Muscle layer of duodenum (tissue), 2 donors: ENCODE results near the gene ICAM2.

Source experiments
- H3K27ac ChIP-seq: one replicate; pipeline ENCODE4 v1.7.0; 2013; ENCODE audit warnings: mild to moderate bottlenecking, low read length
- H3K27me3 ChIP-seq: one replicate; pipeline ENCODE4 v1.7.0; 2013; ENCODE audit warnings: low read depth, mild to moderate bottlenecking, control low read depth, low read length
- H3K36me3 ChIP-seq, 2 donors: one replicate each; pipeline ENCODE4 v1.7.0; 2013; ENCODE audit warnings: low read length in 2 of 2, control low read depth in 1 of 2, mild to moderate bottlenecking in 1 of 2; ENCODE audit not compliant: insufficient read depth in 2 of 2, control insufficient read depth in 1 of 2
- H3K4me1 ChIP-seq, 2 donors: one replicate each; pipeline ENCODE4 v1.7.0; 2013; ENCODE audit warnings: low read length in 2 of 2, mild to moderate bottlenecking in 2 of 2, control low read depth in 1 of 2, moderate library complexity in 1 of 2; ENCODE audit not compliant: insufficient read depth in 2 of 2, control insufficient read depth in 1 of 2
- H3K4me3 ChIP-seq, 2 donors: one replicate each; pipeline ENCODE4 v1.7.0; 2013; ENCODE audit warnings: low read length in 2 of 2, low read depth in 1 of 2, mild to moderate bottlenecking in 1 of 2
- H3K9me3 ChIP-seq, 2 donors: one replicate each; pipeline ENCODE4 v1.7.0; 2013; ENCODE audit warnings: low read length in 2 of 2, control low read depth in 1 of 2, mild to moderate bottlenecking in 1 of 2; ENCODE audit not compliant: control insufficient read depth in 1 of 2
- donor health status: healthy.

The ICAM2 gene

GRCh38 chr17:63978272-63979200 is 41.9 kb downstream of the ICAM2 start:
- H3K4me1 ChIP-seq, result peaks cover 0 to 12% of the 10 kb centered on the region in 2 donors
- no peaks in the 10 kb centered on the region for H3K9me3 ChIP-seq
- H3K4me3 ChIP-seq, result no peak overlapping the region
- H3K27ac ChIP-seq, result no peak overlapping the region
- H3K27me3 ChIP-seq, result no peaks in the 10 kb centered on the region
- H3K36me3 ChIP-seq, result no peaks in the 10 kb centered on the region

GRCh38 chr17:63976702-63977101 is 43.7 kb downstream of the ICAM2 start:
- no peak overlapping the region for H3K4me3 ChIP-seq
- H3K4me1 ChIP-seq, result peaks cover 0 to 5% of the 10 kb centered on the region in 2 donors

GRCh38 chr17:63975541-63976092 is 44.8 kb downstream of the ICAM2 start:
- Histone ChIP-seq H3K9me3 (no peaks in the 10 kb centered on the region), H3K27ac (no peak overlapping the region), H3K4me3 (no peak overlapping the region), H3K27me3 (no peaks in the 10 kb centered on the region), H3K36me3 (no peaks in the 10 kb centered on the region), H3K4me1 (peaks cover 0 to 1% of the 10 kb centered on the region in 2 donors)

More at GRCh38 chr17:63976702-63977101, 43.7 kb downstream of the ICAM2 start:
- Histone ChIP-seq H3K27ac (no peak overlapping the region), H3K27me3 (no peaks in the 10 kb centered on the region), H3K9me3 (no peaks in the 10 kb centered on the region), H3K36me3 (no peaks in the 10 kb centered on the region)

GRCh38 chr17:63974594-63975192 is 45.7 kb downstream of the ICAM2 start:
- Histone ChIP-seq H3K36me3 (no peaks in the 10 kb centered on the region), H3K27ac (no peak overlapping the region), H3K27me3 (no peaks in the 10 kb centered on the region), H3K4me1 (no peaks in the 10 kb centered on the region), H3K4me3 (no peak overlapping the region), H3K9me3 (no peaks in the 10 kb centered on the region)

- H3K4me3 ChIP-seq, result no peak overlapping the region
- no peaks in the 10 kb centered on the region for H3K4me1 ChIP-seq
- H3K9me3 ChIP-seq, result no peaks in the 10 kb centered on the region
- H3K36me3 ChIP-seq, result no peaks in the 10 kb centered on the region
- no peaks in the 10 kb centered on the region for H3K27me3 ChIP-seq
- H3K27ac ChIP-seq, result no peak overlapping the region
These were observed 46.4 kb downstream of the ICAM2 start for GRCh38 chr17:63973930-63974593.

- Histone ChIP-seq H3K27ac (no peak overlapping the region), H3K4me3 (no peak overlapping the region), H3K4me1 (no peaks in the 10 kb centered on the region), H3K9me3 (no peaks in the 10 kb centered on the region), H3K27me3 (no peaks in the 10 kb centered on the region), H3K36me3 (no peaks in the 10 kb centered on the region)
These were observed 47.2 kb downstream of the ICAM2 start for GRCh38 chr17:63973247-63973646.

- no peaks in the 10 kb centered on the region for H3K27me3 ChIP-seq
- no peaks in the 10 kb centered on the region for H3K9me3 ChIP-seq
- no peaks in the 10 kb centered on the region for H3K36me3 ChIP-seq
- no peaks in the 10 kb centered on the region for H3K4me1 ChIP-seq
- no peak within 1 kb of the TSS for H3K27ac ChIP-seq
- H3K4me3 ChIP-seq, result no peak within 1 kb of the TSS
These were observed 47.6 kb downstream of the ICAM2 start, which contains the start of gene SCN4A for GRCh38 chr17:63972796-63973195. TSS of gene SCN4A (minus strand) at chr17:63972918. CDS start at chr17:63972841, 77 bp downstream.

GRCh38 chr17:63969278-63969677 is 51.2 kb downstream of the ICAM2 start:
- no peak overlapping the region for H3K27ac ChIP-seq
- no peaks in the 10 kb centered on the region for H3K9me3 ChIP-seq
- no peaks in the 10 kb centered on the region for H3K4me1 ChIP-seq
- H3K4me3 ChIP-seq, result no peak overlapping the region
- H3K27me3 ChIP-seq, result no peaks in the 10 kb centered on the region
- H3K36me3 ChIP-seq, result no peaks in the 10 kb centered on the region

GRCh38 chr17:63967953-63968352 is 52.5 kb downstream of the ICAM2 start:
- Histone ChIP-seq H3K36me3 (no peaks in the 10 kb centered on the region), H3K27ac (no peak overlapping the region)

GRCh38 chr17:63966646-63967264 is 53.7 kb downstream of the ICAM2 start:
- no peaks in the 10 kb centered on the region for H3K9me3 ChIP-seq
- H3K4me3 ChIP-seq, result no peak overlapping the region
- no peaks in the 10 kb centered on the region for H3K36me3 ChIP-seq
- no peak overlapping the region for H3K27ac ChIP-seq
- no peaks in the 10 kb centered on the region for H3K4me1 ChIP-seq
- no peaks in the 10 kb centered on the region for H3K27me3 ChIP-seq

More at GRCh38 chr17:63967953-63968352, 52.5 kb downstream of the ICAM2 start:
- H3K9me3 ChIP-seq, result no peaks in the 10 kb centered on the region
- no peak overlapping the region for H3K4me3 ChIP-seq
- no peaks in the 10 kb centered on the region for H3K27me3 ChIP-seq
- no peaks in the 10 kb centered on the region for H3K4me1 ChIP-seq
